ENCODE results near the gene DUSP22. TPM values are rescaled to one million over a fixed set of nuclear protein-coding genes. Genes with fewer than 3 reads are reported as not detected.

The DUSP22 gene
- total RNA-seq, 1 donor, result 17.0 TPM

- no peak for TF ChIP-seq CTCF (IDR thresholded peaks at IDR 0.05; ENCODE audit: insufficient read depth, low read length)
- DNase-seq (ENCODE audit: low read depth), result no peak
- H3K4me3 ChIP-seq (ENCODE audit: low read depth, low read length), result no peak overlapping the region
Measured at GRCh38 chr6:306641-307061, 14.4 kb downstream of the DUSP22 start.

- H3K4me3 ChIP-seq (ENCODE audit: low read depth, low read length), result no peak overlapping the region
- no peak for TF ChIP-seq CTCF (IDR thresholded peaks at IDR 0.05; ENCODE audit: insufficient read depth, low read length)
- DNase-seq (ENCODE audit: low read depth), result no peak
Measured at GRCh38 chr6:307065-307814, 15.0 kb downstream of the DUSP22 start.

- no peak for TF ChIP-seq CTCF (IDR thresholded peaks at IDR 0.05; ENCODE audit: insufficient read depth, low read length)
- no peak for DNase-seq (ENCODE audit: low read depth)
- H3K4me3 ChIP-seq (ENCODE audit: low read depth, low read length), result no peak overlapping the region
Measured at GRCh38 chr6:307874-308273, 15.6 kb downstream of the DUSP22 start.

- TF ChIP-seq CTCF (IDR thresholded peaks at IDR 0.05; ENCODE audit: insufficient read depth, low read length), result no peak
- no peak for DNase-seq (ENCODE audit: low read depth)
- H3K4me3 ChIP-seq (ENCODE audit: low read depth, low read length), result no peak overlapping the region
Measured at GRCh38 chr6:308307-308706, 16.0 kb downstream of the DUSP22 start.

GRCh38 chr6:308768-309167 is 16.5 kb downstream of the DUSP22 start:
- H3K4me3 ChIP-seq (ENCODE audit: low read depth, low read length), result no peak overlapping the region
- no peak for DNase-seq (ENCODE audit: low read depth)
- TF ChIP-seq CTCF (IDR thresholded peaks at IDR 0.05; ENCODE audit: insufficient read depth, low read length), result no peak

GRCh38 chr6:309947-310346 is 17.7 kb downstream of the DUSP22 start:
- no peak for DNase-seq (ENCODE audit: low read depth)
- no peak overlapping the region for H3K4me3 ChIP-seq (ENCODE audit: low read depth, low read length)
- no peak for TF ChIP-seq CTCF (IDR thresholded peaks at IDR 0.05; ENCODE audit: insufficient read depth, low read length)

- TF ChIP-seq CTCF (IDR thresholded peaks at IDR 0.05; ENCODE audit: insufficient read depth, low read length), result no peak
- H3K4me3 ChIP-seq (ENCODE audit: low read depth, low read length), result no peak overlapping the region
- no peak for DNase-seq (ENCODE audit: low read depth)
Measured at GRCh38 chr6:310671-311070, 18.4 kb downstream of the DUSP22 start.

Measured in fibroblast of the aortic adventitia (primary cell).